Keratinocyte (primary cell): Measurements from ENCODE around the gene ZNRF1.

Experiments
- CTCF ChIP-seq, 3 experiments: IDR thresholded peaks in 1 of 3; conservative IDR thresholded peaks in 1 of 3; optimal IDR thresholded peaks in 1 of 3; 2 replicates in 2 of 3; 3 replicates in 1 of 3; pipeline versions ENCODE3 to v1.5.1; 2011; ENCODE audit warnings: low read length in 3 of 3, mild to moderate bottlenecking in 3 of 3, moderate library complexity in 2 of 3, control low read depth in 1 of 3, inconsistent platforms in 1 of 3; ENCODE audit not compliant: insufficient read depth in 2 of 3; ENCODE audit errors: extremely low read depth in 1 of 3
- EZH2 ChIP-seq: IDR thresholded peaks from one replicate; pipeline ENCODE4 v1.6.1; 2012; ENCODE audit warnings: inconsistent platforms, mild to moderate bottlenecking, low read length, moderate library complexity

GRCh38 chr16:75029854-75030253 is 31.0 kb downstream of the ZNRF1 start:
- no peak for TF ChIP-seq CTCF (optimal IDR thresholded peaks at IDR 0.05 in 1 of 3, IDR thresholded peaks at IDR 0.05 in 1 of 3, conservative IDR thresholded peaks at IDR 0.05 in 1 of 3; ENCODE audit: extremely low read depth in 1 of 3, insufficient read depth in 2 of 3, low read length in 3 of 3)
- no peak for TF ChIP-seq EZH2
